ENCODE data around the gene FLNC.

The FLNC gene

GRCh38 chr7:128899392-128899791 lies 69.2 kb downstream of the FLNC start:
- no peak for TF ChIP-seq CTCF (IDR thresholded peaks at IDR 0.05; ENCODE audit: extremely low read depth, insufficient read depth, missing control alignments)
- DNase-seq (ENCODE audit: low spot score): no peak
- in situ Hi-C loops (cut with MboI; ENCODE audit: low pct_unique_long_range_greater_than_20kb, low sequenced_read_pairs, unreplicated experiment): no loop called here

DNA sequence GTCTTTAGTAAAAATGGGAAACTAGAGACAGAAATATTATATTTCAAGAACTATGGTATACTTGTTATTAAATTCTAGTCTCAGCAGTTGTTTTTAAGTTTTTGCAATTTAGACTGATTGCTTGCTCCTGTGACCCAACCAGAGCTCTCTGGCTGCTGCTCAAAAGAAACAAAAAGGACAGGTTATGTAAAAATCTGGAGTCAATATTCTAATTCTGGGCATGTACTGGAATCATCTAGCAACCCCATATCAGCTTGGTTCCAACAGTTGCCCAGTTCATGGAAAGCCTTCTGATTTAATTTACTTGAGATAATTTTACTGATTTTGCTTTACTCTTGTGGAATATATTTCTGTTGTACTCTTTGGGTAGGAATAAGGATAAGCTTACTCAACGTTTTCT lies 70.0 kb downstream of the FLNC start:
- in situ Hi-C loops (cut with MboI; ENCODE audit: low pct_unique_long_range_greater_than_20kb, low sequenced_read_pairs, unreplicated experiment): loop anchor here (10.0 kb wide), 1 partner anchor 185 kb away; no protein-coding TSS in a partner anchor
- DNase-seq (ENCODE audit: low spot score): no peak
- TF ChIP-seq CTCF (IDR thresholded peaks at IDR 0.05; ENCODE audit: extremely low read depth, insufficient read depth, missing control alignments): no peak

DNA sequence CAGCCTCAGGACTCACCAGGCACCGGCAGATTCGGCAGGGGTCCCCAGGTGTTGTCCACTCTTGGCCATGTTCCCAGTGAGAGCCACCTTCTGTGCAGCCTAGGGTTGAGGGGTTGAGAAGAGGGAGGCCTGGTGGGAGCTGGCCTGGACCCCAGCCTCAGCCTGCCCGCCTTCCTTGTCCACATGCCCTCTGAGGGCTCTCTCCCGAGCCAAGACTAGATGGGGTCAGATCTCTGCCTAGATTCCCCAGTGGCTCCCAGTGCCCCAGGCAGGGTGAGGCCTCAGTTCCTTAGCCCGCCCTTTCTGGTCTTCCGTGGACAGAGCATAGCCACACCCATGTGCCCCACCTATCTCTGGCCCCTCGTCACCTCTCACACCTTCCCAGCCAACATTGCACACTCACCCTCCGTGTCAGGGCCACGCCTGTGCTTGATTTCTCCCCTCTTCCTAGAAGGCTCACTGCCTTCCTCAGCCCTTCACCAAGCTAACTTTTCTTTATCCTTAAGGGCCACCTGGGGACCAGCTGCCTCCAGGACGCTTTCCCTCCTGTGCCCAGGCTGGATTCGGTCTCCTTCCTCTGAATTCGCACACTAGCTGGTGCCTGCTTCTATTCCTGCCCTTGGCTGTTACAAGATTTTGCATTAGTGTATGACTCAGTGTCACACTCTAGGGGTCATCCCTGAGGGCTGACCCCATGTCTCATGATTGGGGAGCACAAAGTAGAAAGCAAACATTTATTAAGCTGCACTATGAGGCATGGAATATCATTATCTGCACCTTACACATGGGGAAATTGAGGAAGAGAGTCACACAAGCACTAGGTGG lies 72.8 kb downstream of the FLNC start:
- in situ Hi-C loops (cut with MboI; ENCODE audit: low pct_unique_long_range_greater_than_20kb, low sequenced_read_pairs, unreplicated experiment): loop anchor here (10.0 kb wide), 1 partner anchor 182 kb away; no protein-coding TSS in a partner anchor
- TF ChIP-seq CTCF (IDR thresholded peaks at IDR 0.05; ENCODE audit: extremely low read depth, insufficient read depth, missing control alignments): no peak
- DNase-seq (ENCODE audit: low spot score): peak; percentile 9

DNA sequence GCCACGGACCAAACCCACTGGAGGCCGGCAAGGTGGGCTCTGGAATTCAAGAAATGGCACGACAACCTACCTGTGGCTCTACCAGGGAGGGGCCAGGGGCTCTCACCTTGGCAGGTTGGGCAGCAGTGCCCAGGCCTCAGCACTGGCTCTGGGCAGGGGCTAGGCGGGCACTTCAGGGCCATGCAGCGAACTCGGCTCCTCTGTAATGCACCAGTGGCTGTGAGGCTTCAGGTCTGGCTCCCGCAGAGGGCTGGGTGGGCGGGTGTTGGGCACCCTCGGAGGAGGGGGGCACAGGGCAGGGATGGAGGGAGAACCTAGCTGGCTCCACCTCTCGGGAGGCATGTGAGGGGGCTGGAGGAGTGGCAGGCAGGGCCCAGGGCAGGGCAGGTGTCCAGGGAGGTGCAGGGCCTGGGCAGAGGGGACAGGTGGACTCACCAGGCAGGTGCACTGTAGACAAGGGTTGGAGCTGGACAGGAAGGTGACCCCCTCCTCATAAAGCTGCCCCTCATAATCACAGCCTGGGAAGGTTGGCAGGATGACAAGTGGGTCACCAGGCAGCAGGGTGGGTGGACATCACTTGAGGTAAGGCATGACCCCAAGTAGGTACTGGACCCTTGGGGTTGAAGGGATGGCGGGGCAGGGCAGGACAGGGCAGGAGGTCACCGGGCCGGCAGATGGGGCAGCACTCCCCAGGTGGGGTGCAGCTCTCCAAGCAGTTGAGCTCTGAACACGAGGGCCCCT lies 73.6 kb downstream of the FLNC start:
- TF ChIP-seq CTCF (IDR thresholded peaks at IDR 0.05; ENCODE audit: extremely low read depth, insufficient read depth, missing control alignments): no peak
- in situ Hi-C loops (cut with MboI; ENCODE audit: low pct_unique_long_range_greater_than_20kb, low sequenced_read_pairs, unreplicated experiment): loop anchor here (10.0 kb wide), 1 partner anchor 181 kb away; no protein-coding TSS in a partner anchor
- peak; percentile 4 for DNase-seq (ENCODE audit: low spot score)

DNA sequence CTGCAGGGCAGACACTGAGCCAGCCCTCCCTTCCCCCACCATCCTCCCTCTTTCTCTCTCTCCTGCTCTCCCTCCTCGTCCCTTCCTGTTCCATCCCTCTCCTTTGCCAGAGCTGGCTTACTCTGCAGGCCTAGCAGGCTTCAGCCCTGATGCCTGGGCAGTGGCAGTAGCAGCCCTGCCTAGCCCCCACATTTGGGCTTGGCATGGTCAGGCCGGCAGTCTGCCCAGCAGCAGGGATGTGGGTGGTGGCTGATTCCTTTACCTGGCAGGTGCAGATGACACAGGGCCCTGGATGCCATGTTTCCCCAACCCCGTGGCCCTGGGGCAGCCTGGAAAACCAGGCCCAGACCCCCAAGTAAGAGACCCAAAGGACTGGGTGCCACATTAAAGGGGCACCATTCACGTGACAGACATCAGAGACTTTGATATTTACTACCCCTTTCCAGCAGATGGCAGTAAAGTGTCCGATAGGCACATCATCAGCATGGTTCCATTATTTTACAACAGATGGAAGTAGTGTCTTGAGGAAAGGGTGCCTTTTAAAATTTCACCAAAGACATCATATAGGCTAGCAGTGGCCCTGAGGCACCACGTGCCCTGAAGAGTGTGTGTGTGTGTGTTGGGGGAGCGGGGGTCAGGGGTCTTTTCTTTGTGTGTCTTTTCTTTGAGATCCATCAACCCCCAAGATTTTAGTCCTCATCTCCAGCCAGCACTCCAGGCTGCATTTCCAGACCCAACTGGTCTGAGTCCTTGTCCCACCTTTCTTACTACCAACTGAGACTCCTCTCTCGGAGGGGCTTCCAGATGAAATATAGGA lies 74.4 kb downstream of the FLNC start:
- TF ChIP-seq CTCF (IDR thresholded peaks at IDR 0.05; ENCODE audit: extremely low read depth, insufficient read depth, missing control alignments): peak; percentile 63
- peak; percentile 90 for DNase-seq (ENCODE audit: low spot score)
- in situ Hi-C loops (cut with MboI; ENCODE audit: low pct_unique_long_range_greater_than_20kb, low sequenced_read_pairs, unreplicated experiment): loop anchor here (10.0 kb wide), 1 partner anchor 180 kb away; no protein-coding TSS in a partner anchor

Measured in GM13977 (cell line).